Measurements from ENCODE around the gene MNX1.

- no peak for TF ChIP-seq CTCF (conservative IDR thresholded peaks at IDR 0.05 in 1 of 2, IDR thresholded peaks at IDR 0.05 in 1 of 2; ENCODE audit: low read depth in 1 of 2, low read length in 2 of 2)
- TF ChIP-seq EZH2 (IDR thresholded peaks at IDR 0.05; ENCODE audit: low read length, missing control alignments), result no peak
These were observed 26.6 kb upstream of the MNX1 start for GRCh38 chr7:157037028-157037427.

All from fibroblast of lung (primary cell).